A673 (cell line): Measurements from ENCODE around the gene KERA.

Experiments
- CTCF ChIP-seq: fragments of 300-800, 200-600 bp; sonication (generic); conservative IDR thresholded peaks from 2 replicates; pipeline ENCODE4 v1.5.1; 2017; ENCODE audit warnings: low read depth, mild to moderate bottlenecking, antibody characterized with exemption, low read length, moderate library complexity, mixed read lengths
- EZH2 ChIP-seq: fragments of 200-600 bp; sonication (generic); IDR thresholded peaks from 2 replicates; pipeline ENCODE4 v1.6.1; 2017; ENCODE audit warnings: borderline replicate concordance, low read depth, mild to moderate bottlenecking, mixed read lengths, antibody characterized with exemption, low read length; ENCODE audit not compliant: poor library complexity, severe bottlenecking

- TF ChIP-seq CTCF (no peak), EZH2 (no peak)
Observed at GRCh38 chr12:91103101-91103500, 45.3 kb upstream of the KERA start.
